Pons (tissue), 1 donor: ENCODE measurements around the gene STYXL1.

ENCODE experiments used
- DNase-seq: peaks from one replicate; pipeline ENCODE4 v3.0.0-alpha.2; 2016; ENCODE audit warnings: low spot score

STYXL1 gene

DNA sequence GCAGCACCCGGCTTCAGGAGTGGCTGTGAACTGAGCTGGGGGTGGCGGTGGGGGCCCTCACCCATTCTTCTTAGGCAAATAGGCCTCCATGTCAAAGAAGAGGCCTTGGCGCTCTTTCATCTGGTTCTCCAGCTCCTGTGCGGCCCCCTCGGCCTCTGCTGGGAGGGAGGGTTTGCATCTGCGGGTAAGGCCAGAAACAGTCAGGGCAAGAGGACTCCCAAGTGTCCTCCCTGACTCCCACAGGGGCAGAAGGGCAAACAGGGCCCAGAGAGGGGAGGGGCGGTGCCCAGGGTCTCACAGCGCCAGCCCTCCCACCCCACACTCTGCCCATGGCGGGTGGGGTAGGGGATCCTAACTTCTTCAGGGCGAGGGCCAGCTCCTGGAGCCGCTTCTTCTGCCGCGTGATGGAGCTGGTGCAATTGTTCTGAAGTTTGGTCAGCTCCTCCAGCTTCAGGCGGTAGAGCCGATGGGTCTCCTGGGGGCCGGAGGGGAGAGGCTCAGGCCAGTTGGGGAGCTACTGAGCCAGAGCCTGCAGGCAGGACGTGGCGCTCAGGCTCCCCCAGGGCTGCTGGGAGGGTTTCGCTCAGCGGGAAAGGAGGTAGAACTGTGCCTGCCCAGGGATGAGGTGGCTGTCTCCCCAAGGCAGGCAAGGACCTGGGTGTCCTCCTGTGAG is 55.6 kb downstream of the STYXL1 start:
- DNase-seq: no peak

DNA sequence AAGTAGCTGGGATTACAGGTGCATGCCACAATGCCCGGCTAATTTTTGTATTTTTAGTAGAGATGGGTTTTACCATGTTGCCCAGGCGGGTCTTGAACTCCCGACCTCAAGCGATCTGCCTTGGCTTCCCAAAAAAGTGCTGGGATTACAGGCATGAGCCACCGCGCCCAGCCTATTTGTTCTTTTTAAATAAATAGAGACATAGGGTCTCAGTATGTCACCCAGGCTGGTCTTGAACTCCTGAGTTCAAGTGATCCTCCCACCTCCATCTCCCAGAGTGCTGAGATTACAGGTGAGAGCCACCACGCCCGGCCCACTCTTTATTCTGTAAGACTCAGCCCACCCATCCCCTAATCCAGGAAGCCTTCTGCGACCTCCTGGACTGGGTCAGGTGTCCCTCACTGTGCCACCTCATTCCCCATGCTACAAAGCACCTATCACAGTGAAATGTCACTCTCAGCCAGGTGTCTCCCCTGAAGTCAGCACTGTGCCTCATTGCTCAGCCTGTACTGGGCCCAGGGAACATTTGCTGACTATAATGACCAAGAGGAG is 56.2 kb downstream of the STYXL1 start:
- DNase-seq: no peak

DNA sequence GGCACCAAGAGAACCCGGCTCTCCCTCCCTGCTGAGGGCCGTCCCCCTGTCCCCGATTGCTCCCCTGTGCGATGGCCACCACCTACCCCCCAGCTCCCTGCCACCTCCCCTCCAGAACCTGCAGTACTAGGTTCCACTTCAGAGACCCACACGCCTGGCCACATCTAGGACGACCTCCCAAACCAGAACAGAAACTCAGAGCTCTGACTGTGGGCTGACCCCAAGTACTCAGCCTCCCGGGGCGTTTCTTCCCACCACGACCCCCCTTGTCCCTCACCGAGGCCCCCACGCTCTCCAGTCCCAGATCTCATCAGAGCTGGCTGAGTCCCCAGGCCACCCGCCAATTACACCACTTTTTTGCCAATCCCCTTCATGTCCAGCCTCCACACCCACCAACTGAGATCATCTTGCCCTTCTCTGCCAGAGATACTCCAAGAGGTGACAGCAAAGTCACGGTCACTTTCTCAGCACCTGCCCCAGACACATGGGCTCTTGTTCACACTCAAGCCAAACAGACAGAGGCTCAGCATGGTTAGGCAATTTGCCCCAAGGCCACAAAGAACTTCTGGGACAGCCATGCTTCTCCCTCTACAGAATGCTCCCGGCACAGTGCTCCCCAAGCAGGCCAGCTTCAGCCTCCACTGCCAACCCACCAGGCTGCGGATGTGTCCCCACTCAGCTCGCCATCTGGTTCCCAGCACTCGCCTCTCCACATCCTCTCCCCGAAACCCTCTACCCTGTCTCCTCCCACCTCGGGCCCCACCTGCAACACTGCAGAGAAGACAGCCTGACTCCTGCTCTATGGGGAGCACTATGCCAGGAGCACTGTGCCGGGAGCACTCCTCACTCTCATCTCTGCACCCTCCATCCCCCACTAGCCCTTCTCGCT is 58.1 kb downstream of the STYXL1 start:
- no peak for DNase-seq

DNA sequence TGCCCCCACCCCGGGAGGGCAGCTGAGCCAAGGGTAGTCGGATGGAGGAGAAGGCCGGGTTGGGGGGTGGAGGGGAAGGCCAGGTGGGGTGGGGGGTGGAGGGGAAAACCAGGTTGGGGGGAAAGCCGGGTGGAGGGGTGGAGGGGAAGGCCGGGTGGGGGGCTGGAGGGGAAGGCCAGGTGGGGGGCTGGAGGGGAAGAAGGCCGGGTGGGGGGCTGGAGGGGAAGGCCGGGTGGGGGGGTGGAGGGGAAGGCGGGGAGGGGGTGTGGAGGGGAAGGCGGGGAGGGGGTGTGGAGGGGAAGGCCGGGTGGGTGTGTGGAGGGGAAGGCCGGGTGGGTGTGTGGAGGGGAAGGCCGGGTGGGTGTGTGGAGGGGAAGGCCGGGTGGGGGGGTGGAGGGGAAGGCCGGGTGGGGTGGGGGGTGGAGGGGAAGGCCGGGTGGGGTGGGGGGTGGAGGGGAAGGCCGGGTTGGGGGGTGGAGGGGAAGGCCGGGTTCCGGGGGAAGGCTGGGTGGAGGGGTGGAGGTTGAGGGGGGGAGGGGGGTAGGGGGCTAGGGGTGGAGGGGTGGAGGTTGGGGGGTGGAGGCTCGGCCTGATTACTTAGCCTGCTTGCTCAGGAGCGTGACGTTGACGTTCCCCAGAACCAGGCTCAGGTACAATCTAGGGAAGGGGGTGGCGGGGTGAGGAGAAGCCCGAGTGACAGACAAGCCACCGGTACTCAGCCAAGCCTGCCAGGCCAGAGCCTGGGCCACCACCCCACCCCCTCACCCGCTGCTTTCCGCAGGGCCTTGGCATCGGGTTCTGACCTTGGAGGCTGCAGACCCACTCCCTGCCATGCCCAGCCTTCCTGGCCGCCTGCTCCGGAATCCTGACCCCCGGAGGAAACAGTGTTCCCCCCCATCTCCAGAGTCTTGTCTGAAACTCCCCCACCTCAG is 59.0 kb downstream of the STYXL1 start:
- DNase-seq: no peak

DNA sequence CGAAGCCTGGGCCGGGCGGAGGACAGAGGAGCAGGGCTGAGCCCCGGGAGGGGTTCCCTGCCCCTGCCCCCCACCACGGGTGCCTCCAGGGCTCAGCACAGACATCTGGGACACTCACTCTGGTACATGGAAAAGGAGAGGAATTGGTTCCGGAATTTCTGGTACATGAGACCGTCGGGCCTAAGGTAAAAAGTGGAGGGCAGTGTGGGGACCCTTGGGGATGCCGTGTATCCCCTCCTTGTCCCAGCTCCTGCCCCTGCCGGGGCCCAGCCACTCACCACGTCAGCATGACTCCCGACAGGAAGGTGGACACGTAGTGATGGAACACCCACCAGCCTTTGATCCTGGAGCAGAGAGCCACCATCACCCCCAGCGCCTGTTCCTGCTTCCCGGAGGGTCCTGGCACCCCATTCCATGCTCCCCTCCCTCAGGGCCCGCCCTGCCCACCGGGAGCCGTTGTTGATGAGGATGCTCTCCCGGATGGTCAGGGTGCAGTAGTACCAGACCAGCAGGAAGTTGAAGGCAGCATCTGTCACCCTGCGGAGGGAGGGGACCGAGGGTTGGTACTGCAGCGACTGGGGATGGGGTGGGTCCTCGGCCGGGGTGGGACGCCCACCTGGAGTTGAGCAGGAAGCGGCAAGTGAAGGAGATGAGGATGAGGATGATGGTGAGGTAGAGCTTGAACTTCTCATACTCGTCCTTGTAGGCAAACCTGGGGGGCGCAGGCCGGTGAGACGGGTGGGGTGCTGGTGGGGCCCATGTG is 59.8 kb downstream of the STYXL1 start:
- no peak for DNase-seq

DNA sequence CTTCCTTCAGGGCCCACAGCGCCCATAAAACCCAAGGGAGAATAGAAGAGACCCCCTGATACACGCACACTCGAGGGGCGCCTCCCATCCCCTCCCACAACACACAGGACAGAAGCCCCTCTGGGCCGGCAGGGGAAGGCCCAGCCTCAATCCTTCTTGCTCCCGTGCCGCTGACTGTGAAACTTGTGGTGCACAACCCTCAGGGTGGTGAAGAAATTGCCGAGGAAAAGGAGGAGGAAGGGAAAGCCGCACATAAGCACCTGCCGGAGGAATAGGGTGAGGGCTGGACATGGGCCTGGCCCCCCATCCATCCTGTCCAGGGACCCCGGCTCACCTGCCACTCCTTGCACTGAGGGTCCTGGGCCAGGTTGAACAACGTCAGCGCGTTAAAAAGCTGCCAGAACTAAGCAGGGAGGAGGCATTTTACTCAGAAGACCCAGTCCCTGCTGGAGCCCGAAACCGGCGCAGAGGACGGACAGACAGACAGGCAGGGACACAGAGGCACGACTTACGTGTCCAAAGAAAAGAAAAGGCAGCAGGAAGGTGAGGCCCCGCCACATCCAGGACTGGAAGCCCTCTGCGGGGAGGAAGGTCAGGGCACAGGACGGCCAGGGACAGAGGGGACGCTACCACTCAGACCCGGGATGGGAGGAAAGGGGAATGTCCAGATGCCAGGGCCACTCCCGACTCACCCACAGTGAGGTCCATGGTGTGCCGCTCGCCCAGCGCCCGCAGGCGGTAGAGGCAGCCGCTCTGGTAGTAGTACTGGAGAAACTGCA is 60.6 kb downstream of the STYXL1 start:
- DNase-seq: no peak

DNA sequence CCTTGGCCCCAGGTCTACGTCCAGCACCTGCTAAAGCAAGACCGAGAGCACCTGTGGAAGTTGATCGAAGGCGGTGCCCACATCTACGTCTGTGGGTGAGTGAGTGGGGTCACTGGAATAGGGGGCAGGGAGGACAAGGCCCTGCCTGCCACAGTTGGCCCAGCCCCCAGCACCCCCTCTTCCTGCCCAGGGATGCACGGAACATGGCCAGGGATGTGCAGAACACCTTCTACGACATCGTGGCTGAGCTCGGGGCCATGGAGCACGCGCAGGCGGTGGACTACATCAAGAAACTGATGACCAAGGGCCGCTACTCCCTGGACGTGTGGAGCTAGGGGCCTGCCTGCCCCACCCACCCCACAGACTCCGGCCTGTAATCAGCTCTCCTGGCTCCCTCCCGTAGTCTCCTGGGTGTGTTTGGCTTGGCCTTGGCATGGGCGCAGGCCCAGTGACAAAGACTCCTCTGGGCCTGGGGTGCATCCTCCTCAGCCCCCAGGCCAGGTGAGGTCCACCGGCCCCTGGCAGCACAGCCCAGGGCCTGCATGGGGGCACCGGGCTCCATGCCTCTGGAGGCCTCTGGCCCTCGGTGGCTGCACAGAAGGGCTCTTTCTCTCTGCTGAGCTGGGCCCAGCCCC is 61.5 kb downstream of the STYXL1 start:
- DNase-seq: no peak

DNA sequence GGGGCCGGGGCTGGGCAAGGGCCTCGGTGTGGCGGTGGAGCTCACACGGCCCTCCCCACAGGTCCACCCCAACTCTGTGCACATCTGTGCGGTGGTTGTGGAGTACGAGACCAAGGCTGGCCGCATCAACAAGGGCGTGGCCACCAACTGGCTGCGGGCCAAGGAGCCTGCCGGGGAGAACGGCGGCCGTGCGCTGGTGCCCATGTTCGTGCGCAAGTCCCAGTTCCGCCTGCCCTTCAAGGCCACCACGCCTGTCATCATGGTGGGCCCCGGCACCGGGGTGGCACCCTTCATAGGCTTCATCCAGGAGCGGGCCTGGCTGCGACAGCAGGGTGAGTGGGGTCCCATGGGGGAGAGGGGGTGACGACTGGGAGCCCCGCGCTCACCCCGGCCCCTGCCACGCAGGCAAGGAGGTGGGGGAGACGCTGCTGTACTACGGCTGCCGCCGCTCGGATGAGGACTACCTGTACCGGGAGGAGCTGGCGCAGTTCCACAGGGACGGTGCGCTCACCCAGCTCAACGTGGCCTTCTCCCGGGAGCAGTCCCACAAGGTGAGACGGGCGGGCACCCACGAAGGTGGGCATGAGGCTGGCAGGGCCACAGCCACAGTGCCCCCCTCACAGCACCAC is 62.2 kb downstream of the STYXL1 start:
- no peak for DNase-seq

DNA sequence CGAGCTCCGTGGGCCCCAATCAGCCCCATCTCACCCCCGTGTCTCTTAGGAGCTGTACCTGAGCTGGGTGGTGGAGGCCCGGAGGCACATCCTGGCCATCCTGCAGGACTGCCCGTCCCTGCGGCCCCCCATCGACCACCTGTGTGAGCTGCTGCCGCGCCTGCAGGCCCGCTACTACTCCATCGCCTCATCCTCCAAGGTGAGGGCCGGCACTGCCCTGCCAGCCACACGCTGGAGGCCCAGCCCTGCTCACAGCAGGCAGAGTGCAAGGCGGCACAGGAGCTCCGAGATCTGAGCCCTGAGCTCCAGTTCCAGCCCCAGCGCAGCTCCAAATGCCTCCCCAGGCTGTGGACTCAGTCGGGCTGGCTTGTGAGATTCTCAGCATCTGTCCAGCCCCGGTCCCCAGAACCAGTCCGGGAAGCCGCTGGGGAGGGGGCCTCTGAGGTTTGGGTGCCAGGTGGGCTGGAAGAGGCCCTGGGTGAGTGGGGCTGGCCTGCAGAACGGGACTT is 62.7 kb downstream of the STYXL1 start:
- no peak for DNase-seq

DNA sequence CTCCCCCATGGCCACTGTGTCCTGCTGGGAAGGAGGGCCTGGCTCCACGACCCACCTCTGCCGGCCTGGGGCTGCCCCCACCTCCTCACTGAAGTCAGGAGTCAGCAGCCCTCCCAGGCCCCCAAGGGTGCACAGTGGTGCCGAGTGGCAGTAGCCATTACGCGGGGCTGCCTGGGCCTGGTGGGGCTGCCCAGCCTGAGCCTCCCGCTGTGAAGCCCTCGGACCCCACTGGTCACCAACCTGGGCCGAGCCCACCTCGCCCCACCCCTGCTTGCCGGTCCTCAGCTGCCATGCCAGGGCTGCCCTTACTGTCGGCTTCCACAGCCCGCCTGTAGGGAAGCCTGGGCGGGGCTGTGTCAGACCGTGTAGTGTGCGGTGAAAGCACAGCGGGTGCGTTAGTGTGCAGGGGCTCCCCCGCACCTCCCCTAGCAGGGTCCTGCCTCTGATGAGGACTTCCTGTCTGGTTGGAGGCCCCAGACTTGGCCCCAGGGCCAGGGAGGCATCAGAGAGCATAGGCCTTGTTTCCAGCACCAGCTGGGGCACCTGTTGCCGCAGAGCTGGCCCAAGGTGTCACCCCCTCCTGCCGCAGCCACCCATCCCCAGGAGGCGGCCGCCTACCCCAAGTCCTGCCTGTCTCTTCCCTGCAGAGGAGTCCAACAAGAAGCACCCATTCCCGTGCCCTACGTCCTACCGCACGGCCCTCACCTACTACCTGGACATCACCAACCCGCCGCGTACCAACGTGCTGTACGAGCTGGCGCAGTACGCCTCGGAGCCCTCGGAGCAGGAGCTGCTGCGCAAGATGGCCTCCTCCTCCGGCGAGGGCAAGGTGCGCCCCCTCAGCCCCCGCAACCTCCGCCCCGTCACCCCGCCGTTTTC is 63.4 kb downstream of the STYXL1 start:
- DNase-seq: no peak

DNA sequence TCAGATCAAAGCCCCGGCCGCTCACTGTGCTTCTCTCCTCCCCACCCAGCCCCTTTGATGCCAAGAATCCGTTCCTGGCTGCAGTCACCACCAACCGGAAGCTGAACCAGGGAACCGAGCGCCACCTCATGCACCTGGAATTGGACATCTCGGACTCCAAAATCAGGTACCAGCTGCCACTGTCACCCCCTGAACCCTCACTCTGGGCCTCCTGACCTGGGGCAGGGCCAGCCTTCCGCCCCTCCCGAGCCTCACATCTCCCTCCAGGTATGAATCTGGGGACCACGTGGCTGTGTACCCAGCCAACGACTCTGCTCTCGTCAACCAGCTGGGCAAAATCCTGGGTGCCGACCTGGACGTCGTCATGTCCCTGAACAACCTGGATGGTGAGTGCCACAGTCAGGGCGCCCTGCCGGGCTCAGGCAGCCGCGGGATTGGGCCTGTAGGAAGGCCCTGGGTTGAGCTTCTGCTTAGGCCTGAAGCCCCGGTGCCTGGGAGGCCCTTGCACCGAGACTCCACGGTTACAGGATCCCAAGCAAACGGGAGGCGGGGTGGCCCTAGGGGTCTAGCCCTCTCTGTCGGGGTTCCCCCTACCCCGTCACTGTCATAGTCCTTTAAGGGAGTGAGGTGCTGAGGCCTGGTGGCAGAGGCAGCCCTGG is 64.2 kb downstream of the STYXL1 start:
- DNase-seq: no peak

DNA sequence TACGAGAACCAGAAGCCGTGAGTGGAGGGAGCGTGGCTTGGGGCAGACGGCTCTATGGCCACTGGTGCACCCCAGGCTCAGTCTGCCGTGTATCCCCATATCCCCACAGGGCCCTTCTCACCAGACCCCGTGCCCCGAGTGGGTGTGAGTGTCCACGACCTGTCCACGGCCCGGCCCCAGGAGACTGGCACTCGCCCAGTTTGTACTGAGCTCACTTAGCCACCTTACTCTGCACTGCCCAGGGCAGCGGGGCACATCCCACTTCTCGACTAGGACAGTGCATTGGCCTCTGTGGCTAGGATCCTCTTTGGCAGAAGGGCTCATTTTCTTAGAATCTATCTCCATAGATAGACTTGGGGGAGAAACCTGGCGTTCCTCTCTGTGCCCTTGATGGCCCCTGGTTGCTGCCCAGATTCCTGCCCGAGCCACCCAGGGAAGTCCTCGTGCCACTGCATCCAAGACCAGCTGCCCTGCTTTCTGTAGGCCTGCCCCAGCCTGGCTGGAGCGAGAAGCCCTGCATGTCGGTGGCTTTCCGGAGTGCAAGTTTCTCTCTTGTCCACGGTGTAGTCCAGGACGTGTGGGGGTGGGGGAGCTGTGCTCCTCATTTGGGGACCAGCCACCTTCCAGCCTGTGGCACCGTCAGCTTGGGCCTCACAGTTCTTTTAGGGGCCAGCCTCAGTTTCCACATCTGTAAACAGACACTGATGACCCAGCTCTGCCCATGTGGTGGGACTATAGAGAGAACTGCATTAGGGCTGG is 65.3 kb downstream of the STYXL1 start:
- no peak for DNase-seq

DNA sequence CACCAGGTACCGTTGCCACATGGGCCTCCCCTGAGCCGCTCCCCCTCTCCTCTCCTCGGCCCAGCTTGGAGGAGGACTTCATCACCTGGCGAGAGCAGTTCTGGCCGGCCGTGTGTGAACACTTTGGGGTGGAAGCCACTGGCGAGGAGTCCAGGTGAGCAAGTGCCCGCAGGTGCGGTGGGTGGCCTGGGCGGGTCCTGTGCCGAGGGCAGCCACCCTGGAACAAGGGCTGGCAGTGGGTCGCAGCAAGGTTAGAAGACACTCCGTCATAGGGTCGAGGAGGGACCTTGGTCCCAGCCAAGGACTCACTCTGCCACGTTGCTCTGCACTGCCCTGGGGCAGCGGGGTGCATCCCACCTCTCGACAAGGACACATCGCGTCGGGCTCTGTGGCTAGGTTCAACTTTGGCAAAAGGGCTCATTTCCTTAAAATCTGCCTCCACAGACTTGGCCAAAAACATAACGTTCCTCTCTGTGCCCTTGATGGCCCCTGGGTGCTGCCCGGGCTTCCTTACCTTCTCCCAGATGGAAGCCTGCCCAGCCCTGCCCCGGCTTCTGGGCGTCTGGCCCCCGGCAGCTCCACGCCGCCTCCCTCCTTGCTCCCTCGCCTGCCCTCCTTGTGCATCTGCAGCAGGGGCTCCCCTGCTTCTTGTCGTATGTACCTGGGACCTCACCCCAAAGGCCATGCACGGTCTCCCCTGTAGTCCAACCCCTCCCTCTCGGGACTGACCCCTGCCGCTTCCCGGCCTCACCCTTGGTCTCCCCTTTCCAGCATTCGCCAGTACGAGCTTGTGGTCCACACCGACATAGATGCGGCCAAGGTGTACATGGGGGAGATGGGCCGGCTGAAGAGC is 66.1 kb downstream of the STYXL1 start:
- no peak for DNase-seq

DNA sequence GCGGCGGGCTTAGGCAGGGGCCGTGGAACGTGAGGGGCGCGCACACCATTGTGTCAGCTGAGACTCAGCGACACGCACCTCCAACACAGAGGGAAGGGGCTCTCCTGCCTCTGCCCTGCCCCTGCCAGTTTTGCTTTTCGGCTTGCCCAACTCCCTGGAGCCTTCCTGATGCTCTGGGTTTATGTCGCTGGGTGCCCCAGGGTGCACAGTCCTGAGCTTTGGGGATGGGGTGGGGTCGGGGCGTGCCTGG is 66.7 kb downstream of the STYXL1 start:
- no peak for DNase-seq

DNA sequence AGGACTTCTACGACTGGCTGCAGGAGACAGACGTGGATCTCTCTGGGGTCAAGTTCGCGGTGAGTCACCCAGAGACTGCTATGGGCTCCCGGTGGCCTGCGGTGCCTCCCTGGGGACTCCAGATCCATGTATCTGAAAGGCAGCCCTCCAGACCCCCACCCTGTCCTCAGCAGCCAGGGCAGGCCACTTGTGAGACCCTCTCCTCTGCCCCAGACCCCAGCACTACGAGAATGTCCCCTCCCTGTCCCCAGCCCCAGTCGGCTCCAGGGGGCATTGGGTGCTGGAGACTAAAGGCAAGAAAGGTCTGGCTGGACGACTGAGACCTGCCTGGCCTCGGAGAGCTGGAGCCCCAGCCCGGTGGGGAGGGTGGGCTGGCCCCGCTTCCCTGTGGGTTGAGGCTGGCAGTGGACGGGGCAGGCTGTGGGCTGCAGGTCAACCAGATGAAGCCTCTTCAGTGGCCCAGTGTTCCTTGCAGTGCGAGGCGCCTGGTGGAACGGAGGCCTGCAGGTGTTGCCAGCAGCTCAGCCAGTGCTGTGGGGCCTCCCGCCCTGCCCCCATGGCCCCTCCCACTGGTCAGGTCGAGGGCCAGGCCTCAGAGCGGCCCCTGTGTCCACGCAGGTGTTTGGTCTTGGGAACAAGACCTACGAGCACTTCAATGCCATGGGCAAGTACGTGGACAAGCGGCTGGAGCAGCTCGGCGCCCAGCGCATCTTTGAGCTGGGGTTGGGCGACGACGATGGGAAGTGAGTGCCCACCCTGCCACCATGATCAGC is 67.2 kb downstream of the STYXL1 start:
- no peak for DNase-seq
